Spleen (tissue), 11 donors: ENCODE measurements around the gene DDX54. TPM values are rescaled to one million over a fixed set of nuclear protein-coding genes. Genes with fewer than 3 reads are reported as not detected.

Experiments
- DNase-seq: peaks from one replicate; pipeline ENCODE4 v3.0.0-alpha.2; 2020
- H3K27ac ChIP-seq, 8 donors: fragments of 200-600 bp; sonication (generic) in 7 of 8; 1 replicate in 4 of 8; 2 replicates in 4 of 8; pipeline versions ENCODE4 v1.5.0 to v1.8.0; 2016 to 2021; ENCODE audit warnings: inconsistent platforms in 4 of 8, mild to moderate bottlenecking in 4 of 8, moderate library complexity in 1 of 8
- H3K27me3 ChIP-seq, 7 donors: fragments of 200-600 bp; sonication (generic) in 6 of 7; replicated peaks in 1 of 7; 1 replicate in 4 of 7; 2 replicates in 3 of 7; pipeline versions ENCODE4 v1.5.0 to v1.8.0; 2016 to 2021; ENCODE audit warnings: inconsistent platforms in 3 of 7, mild to moderate bottlenecking in 1 of 7
- H3K36me3 ChIP-seq, 6 donors: fragments of 200-600 bp; sonication (generic) in 5 of 6; 1 replicate in 4 of 6; 2 replicates in 2 of 6; pipeline versions ENCODE4 v1.5.0 to v1.8.0; 2016 to 2021; ENCODE audit warnings: inconsistent platforms in 2 of 6
- H3K4me1 ChIP-seq, 6 donors: fragments of 200-600 bp; sonication (generic) in 5 of 6; 1 replicate in 3 of 6; 2 replicates in 3 of 6; pipeline versions ENCODE4 v1.5.0 to v1.8.0; 2016 to 2021; ENCODE audit warnings: inconsistent platforms in 3 of 6
- H3K4me3 ChIP-seq, 8 donors: fragments of 200-600 bp; sonication (generic) in 7 of 8; 1 replicate in 4 of 8; 2 replicates in 4 of 8; pipeline versions ENCODE4 v1.5.0 to v1.8.0; 2016 to 2021; ENCODE audit warnings: inconsistent platforms in 4 of 8, mild to moderate bottlenecking in 4 of 8, moderate library complexity in 2 of 8
- H3K9me3 ChIP-seq, 8 donors: fragments of 200-600 bp; sonication (generic) in 7 of 8; 1 replicate in 4 of 8; 2 replicates in 4 of 8; pipeline versions ENCODE4 v1.5.0 to v1.8.0; 2016 to 2021; ENCODE audit warnings: inconsistent platforms in 4 of 8
- POLR2A ChIP-seq, 3 donors: fragments of 450-650 bp; IDR thresholded peaks; one replicate each; pipeline ENCODE4 v1.5.1; 2017; ENCODE audit warnings: antibody characterized with exemption in 3 of 3, mild to moderate bottlenecking in 1 of 3
- POLR2AphosphoS5 ChIP-seq, 3 donors: sonication (generic); formaldehyde crosslinking; IDR thresholded peaks; one replicate each; pipeline ENCODE4 v1.5.1; 2017; ENCODE audit warnings: antibody characterized with exemption in 3 of 3
- WGBS, 5 donors: extraction: QIAGEN DNeasy Blood & Tissue Kit in 3 of 5; methylation state at CpG; one replicate each; pipeline versions ENCODE4 v1.1.5 to v1.1.7; 2013 to 2018; 5-methylcytosine and 5-hydroxymethylcytosine counted together
- intact Hi-C: fragments of 100-400 bp; cut with DNase I; formaldehyde crosslinking; loops from one replicate; pipeline ENCODE4 v1.15.0; 2023; ENCODE audit warnings: low total_unique reads
- polyA plus RNA-seq, 3 donors: library from polyadenylated mRNA; stranded (reverse); fragments of 200-250 nt; gene quantifications; one replicate each; pipeline ENCODE4 v1.2.1, GENCODE V29; 2013
- total RNA-seq, 7 donors: library from RNA; depleted of rRNA in 3 of 7; stranded (reverse); fragments of >200 nt in 3 of 7; fragmentation: NEBNext Ultra II Directional in 4 of 7; extraction: Animal tissue kit (Norgen Biotek cat#: 25700) in 4 of 7; gene quantifications; one replicate each; pipeline versions ENCODE4 v1.1.0 to v1.2.1, GENCODE V29; 2016 to 2021
- TF ChIP-seq, protein P1 (sequence below), 11 experiments: fragments of 200-600 bp in 7 of 11; fragments of 450-650 bp in 4 of 11; sonication (generic) in 4 of 11; IDR thresholded peaks in 8 of 11; conservative IDR thresholded peaks in 3 of 11; 1 replicate in 7 of 11; 2 replicates in 4 of 11; pipeline versions ENCODE4 v1.4.0 to v1.8.0; 2016 to 2021; ENCODE audit warnings: antibody characterized with exemption in 11 of 11, inconsistent platforms in 4 of 11, mild to moderate bottlenecking in 1 of 11
- donor health status: healthy with polysubstance abuse.
- donor health status: DM: no; HTN: no; CAD: no; lungs with moderate emphysema.
- donor health status: DM: no; HTN: no; CAD: no.
- donor health status: Bipolar disorder and iron deficiency.
- donor health status: healthy.
- donor health status: DM: no; HTN: no; CAD: no.
- donor health status: DM: yes; HTN: yes; CAD: no.

Gene DDX54
- total and polyA plus RNA-seq, 10 donors = 44.4 to 80.3 (median 60.3) TPM

DNA sequence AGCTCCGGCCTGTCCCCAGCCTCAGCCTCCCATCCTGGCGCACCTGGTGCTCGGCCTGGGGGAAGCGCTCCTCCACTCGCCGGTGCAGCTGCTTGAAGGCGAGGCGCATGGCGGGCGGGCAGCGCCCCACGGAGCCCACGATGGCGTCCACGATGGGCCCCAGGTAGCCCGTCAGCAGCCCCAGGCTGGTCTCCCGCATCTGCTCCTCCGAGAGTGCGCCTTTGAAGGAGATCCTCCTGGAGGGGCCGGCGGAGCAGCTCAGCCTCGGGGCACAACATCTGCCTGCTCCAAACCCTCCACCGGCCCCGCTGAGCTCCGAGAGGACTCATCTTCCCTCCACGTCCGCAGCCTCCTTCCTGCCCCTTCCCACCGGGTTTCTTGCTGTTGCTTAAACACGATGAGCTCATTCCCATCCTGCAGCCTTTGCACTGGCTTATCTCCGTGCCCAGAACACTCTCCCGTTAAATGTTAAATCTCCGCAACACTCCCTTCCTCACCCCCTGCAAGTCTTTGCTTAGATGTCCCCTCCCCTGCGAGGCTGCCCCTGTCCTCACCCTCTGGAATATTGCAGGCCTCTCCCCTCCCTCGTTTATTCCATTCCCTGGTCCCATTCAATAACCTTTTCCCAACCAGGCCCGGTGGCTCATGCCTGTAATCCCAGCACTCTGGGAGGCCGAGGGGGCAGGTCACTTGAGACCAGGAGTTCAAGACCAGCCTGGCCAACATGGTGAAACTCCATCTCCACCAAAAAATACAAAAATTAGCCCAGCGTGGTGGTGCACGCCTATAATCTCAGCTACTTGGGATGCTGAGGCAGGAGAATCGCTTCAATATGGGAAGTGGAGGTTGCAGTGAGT, 73.0 kb downstream of the DDX54 start:
- Histone ChIP-seq H3K27me3 (peaks cover 0 to 12% (median 0%) of the 10 kb centered on the region in 7 donors), H3K9me3 (no peaks in the 10 kb centered on the region), H3K27ac (no peak overlapping the region), H3K4me1 (no peaks in the 10 kb centered on the region), H3K4me3 (no peak overlapping the region), H3K36me3 (no peaks in the 10 kb centered on the region)
- intact Hi-C loops = no loop called here
- DNase-seq = no peak
- 75 to 81% (median 79%) methylated on average over 26 to 39 of the region's 39 CpGs for WGBS, 5 donors
- TF ChIP-seq POLR2A (IDR thresholded peaks at IDR 0.05) = no peak
- TF ChIP-seq, protein P1, sequence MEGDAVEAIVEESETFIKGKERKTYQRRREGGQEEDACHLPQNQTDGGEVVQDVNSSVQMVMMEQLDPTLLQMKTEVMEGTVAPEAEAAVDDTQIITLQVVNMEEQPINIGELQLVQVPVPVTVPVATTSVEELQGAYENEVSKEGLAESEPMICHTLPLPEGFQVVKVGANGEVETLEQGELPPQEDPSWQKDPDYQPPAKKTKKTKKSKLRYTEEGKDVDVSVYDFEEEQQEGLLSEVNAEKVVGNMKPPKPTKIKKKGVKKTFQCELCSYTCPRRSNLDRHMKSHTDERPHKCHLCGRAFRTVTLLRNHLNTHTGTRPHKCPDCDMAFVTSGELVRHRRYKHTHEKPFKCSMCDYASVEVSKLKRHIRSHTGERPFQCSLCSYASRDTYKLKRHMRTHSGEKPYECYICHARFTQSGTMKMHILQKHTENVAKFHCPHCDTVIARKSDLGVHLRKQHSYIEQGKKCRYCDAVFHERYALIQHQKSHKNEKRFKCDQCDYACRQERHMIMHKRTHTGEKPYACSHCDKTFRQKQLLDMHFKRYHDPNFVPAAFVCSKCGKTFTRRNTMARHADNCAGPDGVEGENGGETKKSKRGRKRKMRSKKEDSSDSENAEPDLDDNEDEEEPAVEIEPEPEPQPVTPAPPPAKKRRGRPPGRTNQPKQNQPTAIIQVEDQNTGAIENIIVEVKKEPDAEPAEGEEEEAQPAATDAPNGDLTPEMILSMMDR (IDR thresholded peaks at IDR 0.05 in 8 of 11, conservative IDR thresholded peaks at IDR 0.05 in 3 of 11) = no peak
- TF ChIP-seq POLR2AphosphoS5 (IDR thresholded peaks at IDR 0.05) = no peak

DNA sequence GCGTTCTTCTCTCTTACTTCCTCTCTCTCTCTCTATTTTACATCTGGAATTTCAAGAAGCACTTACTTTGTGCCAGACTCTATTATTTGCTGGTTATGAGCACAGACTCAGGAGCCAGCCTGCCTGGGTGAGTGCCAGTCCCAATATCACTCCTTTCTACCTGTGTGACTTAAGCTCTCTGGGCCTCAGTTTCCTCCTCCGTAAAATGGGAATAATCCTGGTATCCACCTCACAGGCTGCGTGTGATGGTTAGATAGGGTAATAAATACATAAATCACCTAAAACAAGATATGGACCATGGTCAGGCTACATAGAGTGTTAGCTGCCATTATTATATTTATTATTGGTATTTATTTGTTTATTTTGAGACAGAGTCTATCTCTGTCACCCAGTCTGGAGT, 74.0 kb downstream of the DDX54 start:
- no peaks in the 10 kb centered on the region for H3K36me3 ChIP-seq
- H3K9me3 ChIP-seq = no peaks in the 10 kb centered on the region
- TF ChIP-seq, protein P1 (IDR thresholded peaks at IDR 0.05 in 8 of 11, conservative IDR thresholded peaks at IDR 0.05 in 3 of 11) = no peak
- no peak for TF ChIP-seq POLR2AphosphoS5 (IDR thresholded peaks at IDR 0.05)
- no peak for TF ChIP-seq POLR2A (IDR thresholded peaks at IDR 0.05)
- WGBS, 5 donors = 80 to 87% (median 85%) methylated on average over 3 of the region's 3 CpGs
- intact Hi-C loops = no loop called here
- no peaks in the 10 kb centered on the region for H3K4me1 ChIP-seq
- peaks cover 0 to 11% (median 0%) of the 10 kb centered on the region in 7 donors for H3K27me3 ChIP-seq
- no peak overlapping the region for H3K4me3 ChIP-seq
- H3K27ac ChIP-seq = no peak overlapping the region
- no peak for DNase-seq

DNA sequence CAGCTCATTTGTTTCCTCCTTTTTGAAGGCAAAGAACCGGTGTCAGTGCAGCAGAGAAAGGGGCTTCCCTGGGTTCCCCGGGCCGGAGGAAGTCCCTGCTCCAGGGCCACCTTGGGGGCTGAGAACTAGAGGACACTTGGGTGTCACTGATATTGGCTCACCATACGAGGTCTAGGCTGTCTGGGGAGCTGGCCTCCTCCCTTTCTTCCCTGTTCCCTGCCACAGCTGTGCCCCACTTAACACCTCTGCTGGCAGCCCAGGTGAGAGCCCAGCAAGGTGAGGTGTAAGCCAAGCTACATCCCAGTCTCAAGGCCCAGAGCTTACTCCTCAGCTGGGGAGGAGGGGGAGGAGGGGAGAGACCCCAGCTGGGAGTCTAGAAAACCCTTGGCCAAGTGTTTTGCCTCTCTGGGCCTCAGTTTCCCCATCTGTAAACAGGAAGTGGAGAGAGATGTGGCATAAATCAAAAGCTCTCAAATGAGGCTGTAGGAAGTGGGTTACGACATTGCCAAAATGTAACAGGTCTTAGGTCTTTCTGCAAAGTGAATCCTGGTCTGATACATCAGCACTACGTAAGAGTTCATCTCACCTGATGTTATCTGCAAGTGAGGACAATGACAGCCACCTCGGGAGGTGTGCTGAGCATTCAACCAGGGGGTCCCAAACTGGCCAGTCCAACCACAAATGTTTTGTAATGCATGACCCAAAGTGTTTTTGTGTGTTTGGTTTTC, 75.2 kb downstream of the DDX54 start:
- no peaks in the 10 kb centered on the region for H3K9me3 ChIP-seq
- no peaks in the 10 kb centered on the region for H3K36me3 ChIP-seq
- H3K27me3 ChIP-seq = peaks cover 0 to 10% (median 0%) of the 10 kb centered on the region in 7 donors
- no peaks in the 10 kb centered on the region for H3K4me1 ChIP-seq
- no peak for TF ChIP-seq POLR2A (IDR thresholded peaks at IDR 0.05)
- no peak for TF ChIP-seq POLR2AphosphoS5 (IDR thresholded peaks at IDR 0.05)
- TF ChIP-seq, protein P1 (IDR thresholded peaks at IDR 0.05 in 8 of 11, conservative IDR thresholded peaks at IDR 0.05 in 3 of 11) = no peak
- no peak overlapping the region for H3K4me3 ChIP-seq
- no peak overlapping the region for H3K27ac ChIP-seq
- WGBS, 5 donors = 43 to 47% (median 44%) methylated on average over 7 of the region's 7 CpGs
- intact Hi-C loops = no loop called here
- no peak for DNase-seq

DNA sequence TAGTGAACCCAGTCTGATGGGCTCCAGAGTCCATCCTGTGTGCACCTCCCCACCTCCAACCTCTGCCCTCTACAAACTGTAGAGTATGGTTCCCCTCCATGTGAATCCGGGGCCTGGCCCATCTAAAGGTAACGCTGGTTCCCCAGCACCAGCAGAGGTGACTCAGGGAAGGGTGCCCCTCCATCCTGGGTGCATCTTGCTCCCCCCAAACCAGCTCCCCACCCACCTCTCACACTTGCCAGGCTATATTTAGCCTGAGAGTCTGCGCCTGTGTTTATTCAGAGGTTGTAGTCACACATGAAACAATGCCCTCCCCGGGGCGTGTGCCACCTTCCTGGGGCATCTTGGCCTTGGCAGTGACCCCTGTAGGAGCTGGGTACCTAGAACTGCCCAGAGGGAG, 75.9 kb downstream of the DDX54 start:
- Histone ChIP-seq H3K27me3 (peaks cover 0 to 10% (median 0%) of the 10 kb centered on the region in 7 donors), H3K4me1 (peaks cover 0 to 1% (median 0%) of the 10 kb centered on the region in 6 donors), H3K9me3 (no peaks in the 10 kb centered on the region), H3K36me3 (no peaks in the 10 kb centered on the region), H3K4me3 (no peak overlapping the region), H3K27ac (no peak overlapping the region)
- no peak for DNase-seq
- intact Hi-C loops = no loop called here
- 72 to 87% (median 81%) methylated on average over 5 of the region's 5 CpGs for WGBS, 5 donors
- TF ChIP-seq POLR2AphosphoS5 (IDR thresholded peaks at IDR 0.05) = no peak
- TF ChIP-seq, protein P1 (IDR thresholded peaks at IDR 0.05 in 8 of 11, conservative IDR thresholded peaks at IDR 0.05 in 3 of 11) = no peak
- no peak for TF ChIP-seq POLR2A (IDR thresholded peaks at IDR 0.05)
